Cardiac muscle cell (in vitro differentiated cells and primary cell): ENCODE measurements around the gene UBE3D. TPM values are rescaled to one million over a fixed set of nuclear protein-coding genes. Genes with fewer than 3 reads are reported as not detected.

Experiments used
- polyA plus RNA-seq: library from polyadenylated mRNA; unstranded; fragments of >200 nt; fragmentation: Nextera tagmentation; extraction: Ambion mirVana; gene quantifications from 2 replicates; pipeline ENCODE4 v1.2.1, GENCODE V29; 2016
- total RNA-seq: library from RNA; depleted of rRNA; stranded (reverse); fragments of >200 nt; gene quantifications from 2 replicates; pipeline ENCODE4 v1.2.3, GENCODE V29; 2016

The UBE3D gene
- total and polyA plus RNA-seq, 2 experiments from 2014 or later = 14.5 to 19.5 TPM

Other genes with a start within 250 kb of the UBE3D start
- 15.4 and 26.0 TPM in 2 replicates for gene DOP1A, start 1.8 kb upstream of the UBE3D start, total RNA-seq
- gene DOP1A, start 1.8 kb upstream of the UBE3D start, polyA plus RNA-seq = 4.5 and 9.9 TPM in 2 replicates
- 23.3 and 23.9 TPM in 2 replicates for gene PGM3, start 127.4 kb upstream of the UBE3D start, total RNA-seq
- gene PGM3, start 127.4 kb upstream of the UBE3D start, polyA plus RNA-seq = 39.7 and 45.3 TPM in 2 replicates
- 5.6 and 5.9 TPM in 2 replicates for gene RWDD2A, start 127.5 kb upstream of the UBE3D start, total RNA-seq
- gene RWDD2A, start 127.5 kb upstream of the UBE3D start, polyA plus RNA-seq = 11.0 and 13.5 TPM in 2 replicates